Smooth muscle cell (in vitro differentiated cells): ENCODE data around the gene DNAH3. TPM values are rescaled to one million over a fixed set of nuclear protein-coding genes. Genes with fewer than 3 reads are reported as not detected.

Source experiments
- DNase-seq: peaks from one replicate; lab custom pipeline; 2025; ENCODE audit not compliant: unreplicated experiment; lab: John Stamatoyannopoulos, UW
- H2AFZ ChIP-seq: fragments of 200-600 bp; sonication (generic); 2 replicates; pipeline ENCODE4 v1.6.0; 2016; ENCODE audit warnings: antibody characterized with exemption, low read depth, mild to moderate bottlenecking
- H3F3A ChIP-seq: fragments of 200-600 bp; sonication (generic); 2 replicates; pipeline ENCODE4 v1.6.0; 2017; ENCODE audit warnings: antibody characterized with exemption, low read depth
- H3K27ac ChIP-seq: fragments of 200-600 bp; sonication (generic); 2 replicates; pipeline ENCODE4 v1.5.1; 2016; ENCODE audit warnings: low read depth, mild to moderate bottlenecking
- H3K27me3 ChIP-seq: fragments of 200-600 bp; sonication (generic); 2 replicates; pipeline ENCODE4 v1.6.1; 2016; ENCODE audit warnings: low read depth, mild to moderate bottlenecking
- H3K36me3 ChIP-seq: fragments of 200-600 bp; sonication (generic); 2 replicates; pipeline ENCODE4 v1.5.1; 2016; ENCODE audit warnings: low read depth
- H3K4me1 ChIP-seq: fragments of 200-600 bp; sonication (generic); 2 replicates; pipeline ENCODE4 v1.5.1; 2016; ENCODE audit warnings: low read depth
- H3K4me2 ChIP-seq: fragments of 200-600 bp; sonication (generic); 2 replicates; pipeline ENCODE4 v1.6.0; 2016; ENCODE audit warnings: mild to moderate bottlenecking
- H3K4me3 ChIP-seq: fragments of 200-600 bp; sonication (generic); 2 replicates; pipeline ENCODE4 v1.5.1; 2016; ENCODE audit warnings: mild to moderate bottlenecking
- H3K79me2 ChIP-seq: fragments of 200-600 bp; sonication (generic); 2 replicates; pipeline ENCODE4 v1.6.0; 2016; ENCODE audit warnings: low read depth, mild to moderate bottlenecking
- H3K9ac ChIP-seq: fragments of 200-600 bp; sonication (generic); 2 replicates; pipeline ENCODE4 v1.6.0; 2016; ENCODE audit warnings: low read depth
- H3K9me3 ChIP-seq: fragments of 200-600 bp; sonication (generic); replicated peaks from 2 replicates; pipeline ENCODE4 v1.5.1; 2016; ENCODE audit warnings: low read depth
- H4K20me1 ChIP-seq: fragments of 200-600 bp; sonication (generic); 2 replicates; pipeline ENCODE4 v1.6.0; 2016; ENCODE audit warnings: low read depth
- CTCF ChIP-seq: fragments of 200-600 bp; sonication (generic); IDR thresholded peaks from 2 replicates; pipeline ENCODE4 v1.5.1; 2017; ENCODE audit warnings: borderline replicate concordance, mild to moderate bottlenecking, antibody characterized with exemption; ENCODE audit not compliant: insufficient read depth, poor library complexity, severe bottlenecking
- WGBS: methylation state at CpG from one replicate; pipeline ENCODE4 v1.1.7; 2016; ENCODE audit warnings: low lambda C conversion rate; 5-methylcytosine and 5-hydroxymethylcytosine counted together
- polyA plus RNA-seq: library from polyadenylated mRNA; unstranded; fragments of >200 nt; fragmentation: Nextera tagmentation; extraction: Ambion mirVana; gene quantifications from 2 replicates; pipeline ENCODE4 v1.2.1, GENCODE V29; 2016
- total RNA-seq: library from RNA; depleted of rRNA; stranded (reverse); fragments of >200 nt; gene quantifications from 2 replicates; pipeline ENCODE4 v1.2.3, GENCODE V29; 2014

The DNAH3 gene
- total and polyA plus RNA-seq, 2 experiments from 2014 or later: not detected

- Histone ChIP-seq H3K4me3 (no peak overlapping the region), H3K79me2 (peaks cover 26% of the 10 kb centered on the region), H3K27me3 (no peaks in the 10 kb centered on the region), H3K4me1 (peaks cover 36% of the 10 kb centered on the region), H3K27ac (no peak overlapping the region), H3K4me2 (no peak overlapping the region), H2AFZ (no peak overlapping the region), H3F3A (peaks cover 19% of the 10 kb centered on the region), H3K36me3 (no peaks in the 10 kb centered on the region), H4K20me1 (peaks cover 14% of the 10 kb centered on the region), H3K9ac (no peak overlapping the region), H3K9me3 (no peaks in the 10 kb centered on the region)
- no peak for DNase-seq
- TF ChIP-seq CTCF: no peak
- 96% methylated on average over 5 of the region's 5 CpGs for WGBS
These were observed 247.3 kb downstream of the DNAH3 start for GRCh38 chr16:20903116-20903898.

GRCh38 chr16:20902426-20902825, 248.2 kb downstream of the DNAH3 start:
- no peak for DNase-seq
- peaks cover 17% of the 10 kb centered on the region for H3F3A ChIP-seq
- no peak for TF ChIP-seq CTCF
- peak overlapping the region; percentile 94 for H3K27ac ChIP-seq
- H3K27me3 ChIP-seq: no peaks in the 10 kb centered on the region
- H2AFZ ChIP-seq: no peak overlapping the region
- H3K4me2 ChIP-seq: peak overlapping the region; percentile 91
- H3K4me3 ChIP-seq: no peak overlapping the region
- peaks cover 35% of the 10 kb centered on the region for H3K79me2 ChIP-seq
- peaks cover 23% of the 10 kb centered on the region for H4K20me1 ChIP-seq
- no peak overlapping the region for H3K9ac ChIP-seq
- no peaks in the 10 kb centered on the region for H3K9me3 ChIP-seq
- 93% methylated on average over 6 of the region's 6 CpGs for WGBS
- no peaks in the 10 kb centered on the region for H3K36me3 ChIP-seq
- H3K4me1 ChIP-seq: peaks cover 45% of the 10 kb centered on the region

GRCh38 chr16:20901436-20902112, 249.1 kb downstream of the DNAH3 start:
- Histone ChIP-seq H3K79me2 (peaks cover 44% of the 10 kb centered on the region), H4K20me1 (peaks cover 31% of the 10 kb centered on the region), H3K9ac (peak overlapping the region; percentile 95), H3K9me3 (no peaks in the 10 kb centered on the region), H3K27ac (peak overlapping the region; percentile 94), H3F3A (peaks cover 8% of the 10 kb centered on the region), H3K4me1 (peaks cover 48% of the 10 kb centered on the region), H3K27me3 (no peaks in the 10 kb centered on the region), H2AFZ (no peak overlapping the region), H3K4me3 (peak overlapping the region; percentile 80), H3K36me3 (no peaks in the 10 kb centered on the region), H3K4me2 (peak overlapping the region; percentile 91)
- 34% methylated on average over 27 of the region's 27 CpGs for WGBS
- no peak for DNase-seq
- TF ChIP-seq CTCF: no peak
